HG03342 (cell line): ENCODE measurements around the gene CEMIP.

Experiments
- ATAC-seq: cut with Tn5 transposase; IDR thresholded peaks from one replicate; pipeline ENCODE4 v1.9.1; 2021; ENCODE audit warnings: mild to moderate bottlenecking, moderate library complexity; ENCODE audit not compliant: unreplicated experiment

Gene CEMIP

DNA sequence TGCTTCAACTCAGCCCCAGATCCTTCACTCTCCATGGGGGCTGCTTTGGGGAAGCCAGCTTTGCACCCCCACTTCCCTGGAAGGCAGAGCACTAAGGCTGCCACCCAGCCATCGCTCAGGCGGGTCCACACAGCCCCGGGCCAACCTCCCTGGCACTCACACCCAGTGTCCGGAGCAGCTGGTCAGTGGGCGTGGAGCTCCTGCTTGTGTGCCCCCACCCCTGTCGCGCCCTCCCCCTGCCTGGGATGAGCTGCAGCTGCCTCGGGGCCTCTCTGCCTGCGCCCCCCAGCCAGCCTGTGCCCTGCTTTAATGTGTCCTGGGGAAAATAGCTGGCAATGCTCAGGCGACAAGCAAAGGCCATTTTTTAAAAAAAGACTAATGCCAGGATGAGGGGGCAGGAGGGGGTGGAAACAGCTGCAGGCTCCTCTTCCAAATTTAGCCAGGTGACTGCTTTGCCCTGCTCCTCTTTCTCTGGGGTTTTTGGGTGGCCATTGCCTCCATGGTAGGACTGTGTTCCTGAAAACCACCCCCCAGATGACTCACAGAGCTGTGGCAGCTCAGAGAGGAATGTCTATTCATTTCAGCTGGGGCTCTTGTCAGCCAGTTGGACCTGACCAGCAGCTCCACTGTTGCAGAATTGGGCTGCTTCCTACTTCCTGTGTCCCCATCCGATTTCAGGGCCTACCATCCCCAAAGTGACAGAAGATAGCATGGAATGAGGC lies 65.0 kb downstream of the CEMIP start:
- ATAC-seq, result no peak

DNA sequence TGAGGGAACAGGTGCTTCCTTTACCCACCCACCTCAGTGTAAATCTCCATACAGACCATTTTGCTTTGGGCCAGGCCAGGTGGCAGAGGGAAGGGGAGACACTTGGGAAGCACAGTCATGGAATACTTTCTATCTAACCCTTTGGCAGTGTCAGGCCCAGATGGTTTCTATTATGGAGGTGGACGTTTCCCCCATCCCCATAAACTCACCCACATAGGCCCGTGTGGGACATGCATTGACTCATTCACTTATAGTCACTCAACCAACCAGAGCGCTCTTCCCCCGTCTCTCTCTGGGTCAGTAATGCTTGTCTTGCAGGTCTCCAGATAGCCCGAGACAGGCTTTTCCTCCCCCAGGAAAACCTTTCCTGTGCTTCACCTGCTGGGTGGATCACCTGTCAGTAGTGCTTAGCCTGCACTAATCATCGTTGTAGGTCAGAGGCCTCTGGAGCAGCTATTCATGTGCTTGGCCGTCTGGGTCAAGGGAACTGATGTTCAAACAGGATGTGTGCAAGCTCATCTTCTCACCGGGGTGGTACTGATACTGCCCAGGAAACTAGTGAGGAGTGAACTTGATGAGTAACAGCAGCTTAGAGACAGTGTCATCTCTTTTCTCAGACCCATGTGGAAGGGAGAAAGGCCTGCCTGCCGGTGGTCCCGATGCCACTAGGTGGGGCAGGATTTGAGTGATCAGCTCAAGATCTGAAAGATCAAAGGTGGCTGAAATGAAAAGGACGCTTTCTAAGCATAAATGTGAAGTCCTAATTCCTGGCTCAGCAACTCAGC lies 67.1 kb downstream of the CEMIP start:
- ATAC-seq, result no peak

DNA sequence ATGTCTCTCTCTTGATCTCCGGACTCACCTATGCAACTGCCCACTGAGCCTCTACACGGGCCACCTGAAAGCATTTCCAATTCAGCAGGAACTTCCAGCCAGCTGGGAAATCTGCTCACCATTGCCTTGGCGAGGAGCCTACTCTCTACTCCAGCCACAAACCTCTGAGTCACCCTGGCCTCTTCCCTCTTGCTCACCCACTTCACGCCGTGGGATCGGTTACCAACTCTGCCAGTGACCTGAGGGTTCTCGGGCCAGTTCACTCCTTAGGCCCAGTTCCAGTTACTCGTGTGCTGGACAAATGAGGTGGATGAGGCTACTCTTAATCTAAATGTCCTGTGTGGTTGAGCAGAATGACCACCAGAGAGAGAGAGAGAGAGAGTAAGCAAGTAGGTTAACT lies 70.1 kb downstream of the CEMIP start:
- ATAC-seq, result no peak

DNA sequence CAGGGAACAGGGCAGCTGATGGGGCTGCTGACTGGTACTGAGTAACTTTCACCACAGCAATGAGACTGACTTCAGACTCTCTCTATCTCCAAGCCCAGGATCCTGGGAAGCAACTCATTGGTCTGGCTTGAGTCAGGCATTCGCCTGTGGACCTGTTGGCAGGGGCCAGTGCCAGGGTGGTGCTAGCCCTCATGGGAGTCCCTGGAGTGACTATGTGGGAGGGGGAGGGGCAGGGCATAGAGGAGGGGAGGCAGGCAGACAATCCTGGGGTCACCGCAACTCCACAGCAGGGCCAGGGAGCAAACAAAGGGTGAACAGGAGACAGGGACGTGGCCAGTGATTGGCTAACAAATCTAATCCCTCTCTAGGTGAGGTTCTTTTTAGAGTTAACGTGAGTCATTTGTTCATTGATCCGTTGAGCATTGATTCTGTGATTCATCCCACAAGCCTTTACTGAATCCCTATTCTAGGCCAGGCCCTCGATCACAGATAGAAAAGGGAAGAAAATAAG lies 71.8 kb downstream of the CEMIP start:
- ATAC-seq, result no peak

DNA sequence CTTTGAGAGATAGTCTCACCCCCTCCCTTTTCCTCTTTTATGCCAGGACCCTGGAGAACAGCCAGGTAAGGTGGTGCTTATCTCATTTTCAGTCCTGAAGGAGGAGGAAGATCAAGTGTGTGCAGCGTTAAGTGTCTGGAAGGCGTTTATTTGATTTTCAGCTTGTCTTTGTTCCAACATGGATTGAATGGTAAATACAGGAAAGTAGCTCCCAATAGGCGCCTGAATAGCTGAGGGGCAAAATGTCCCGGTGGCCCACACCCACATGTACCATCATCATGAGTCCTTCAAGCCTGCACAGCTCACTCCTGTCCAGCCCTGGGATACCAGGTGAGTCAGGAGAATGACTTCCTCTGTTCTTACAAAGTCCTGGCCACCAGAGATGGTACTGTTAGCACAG lies 73.5 kb downstream of the CEMIP start:
- no peak for ATAC-seq

DNA sequence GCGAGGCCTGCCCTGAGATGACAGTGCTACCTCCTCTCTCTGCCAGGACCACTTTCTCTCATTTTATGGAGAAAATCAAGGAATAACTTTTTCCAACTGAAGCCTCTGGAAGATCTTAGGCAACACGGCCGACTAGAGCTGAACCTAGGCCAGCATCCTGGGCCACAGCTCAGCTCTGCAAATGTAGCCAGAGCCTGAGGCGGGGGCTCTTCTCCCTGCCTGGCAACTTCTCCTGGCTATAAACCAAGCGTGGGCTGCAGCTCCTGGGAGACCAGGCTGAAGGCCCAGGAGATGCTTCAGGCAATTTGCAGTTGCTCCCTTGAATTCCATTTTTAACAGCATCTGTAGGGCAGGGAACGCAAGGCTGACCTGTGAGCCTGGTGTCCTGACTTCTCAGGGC lies 74.9 kb downstream of the CEMIP start:
- no peak for ATAC-seq

DNA sequence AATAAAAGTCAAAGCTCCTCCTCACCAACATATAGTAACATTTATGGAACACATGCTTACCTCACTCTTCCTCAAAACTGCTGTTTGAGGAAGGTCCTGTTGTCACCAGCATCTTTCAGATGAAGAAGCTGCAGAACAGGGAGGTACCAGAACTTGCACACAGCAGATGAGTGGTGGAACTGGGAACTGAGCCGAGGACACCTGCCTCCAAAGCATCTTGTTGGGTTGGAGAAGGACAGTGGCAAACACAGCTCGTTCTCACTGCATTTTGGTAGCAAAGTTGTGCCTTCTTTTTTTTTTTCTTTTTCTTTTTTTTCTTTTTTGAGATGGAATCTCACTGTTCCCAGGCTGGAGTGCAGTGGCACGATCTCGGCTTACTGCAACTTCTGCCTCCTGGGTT lies 76.0 kb downstream of the CEMIP start:
- ATAC-seq, result no peak

GRCh38 chr15:80856400-80856799 lies 77.2 kb downstream of the CEMIP start:
- ATAC-seq, result no peak

DNA sequence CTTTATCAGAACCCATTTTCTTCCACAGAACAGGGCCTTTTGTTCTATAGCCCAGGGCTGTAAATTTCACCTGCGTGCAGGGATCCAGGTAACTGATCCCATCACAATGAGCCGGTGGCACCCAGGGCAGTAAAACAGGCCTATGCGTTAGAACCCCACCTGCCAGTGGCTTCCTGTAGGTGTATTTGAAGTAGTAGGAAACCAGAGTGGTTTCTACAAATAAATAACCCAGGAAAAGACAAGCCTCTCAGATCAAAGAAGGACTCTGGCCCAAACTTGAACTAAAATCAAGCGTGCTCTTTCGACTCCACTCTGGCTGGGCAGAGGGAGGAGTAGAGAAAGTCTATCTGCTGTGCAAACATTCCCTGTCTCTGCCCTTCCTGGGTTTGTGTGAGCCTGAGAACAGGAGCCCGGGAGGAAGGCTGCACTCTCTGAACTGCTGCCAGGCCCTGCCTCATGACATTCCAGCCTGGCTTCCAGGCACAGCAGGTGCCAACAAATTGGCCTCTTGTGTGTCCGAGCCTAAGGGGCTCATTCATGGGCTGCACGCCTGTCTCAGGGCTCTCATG lies 77.7 kb downstream of the CEMIP start:
- ATAC-seq, result no peak

GRCh38 chr15:80861731-80862170 lies 82.6 kb downstream of the CEMIP start:
- no peak for ATAC-seq

GRCh38 chr15:80864666-80865065 lies 85.5 kb downstream of the CEMIP start:
- ATAC-seq, result no peak

- ATAC-seq, result no peak
Observed at GRCh38 chr15:80866936-80867335, 87.8 kb downstream of the CEMIP start.

DNA sequence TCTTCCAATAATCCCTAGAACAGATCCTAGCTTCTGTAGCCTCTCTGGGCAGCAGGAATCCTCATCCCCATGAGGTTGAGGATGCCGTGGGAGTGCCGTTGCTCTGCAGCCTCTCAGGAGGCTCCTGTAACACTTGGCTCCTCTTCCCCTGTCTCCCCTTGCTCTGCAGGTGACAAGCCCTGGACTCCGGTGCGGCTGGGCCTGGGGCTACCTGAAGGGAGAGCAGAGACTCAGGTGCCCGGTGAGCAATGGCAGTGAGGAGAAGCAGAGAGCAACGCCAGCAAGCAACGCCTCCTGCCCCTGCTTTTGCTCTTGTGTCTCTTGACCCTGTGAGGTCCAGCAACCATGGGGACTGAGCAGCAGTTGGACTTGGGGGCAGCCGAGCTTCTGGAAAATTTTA lies 91.2 kb downstream of the CEMIP start:
- ATAC-seq, result no peak

GRCh38 chr15:80870893-80871292 lies 91.7 kb downstream of the CEMIP start:
- no peak for ATAC-seq

DNA sequence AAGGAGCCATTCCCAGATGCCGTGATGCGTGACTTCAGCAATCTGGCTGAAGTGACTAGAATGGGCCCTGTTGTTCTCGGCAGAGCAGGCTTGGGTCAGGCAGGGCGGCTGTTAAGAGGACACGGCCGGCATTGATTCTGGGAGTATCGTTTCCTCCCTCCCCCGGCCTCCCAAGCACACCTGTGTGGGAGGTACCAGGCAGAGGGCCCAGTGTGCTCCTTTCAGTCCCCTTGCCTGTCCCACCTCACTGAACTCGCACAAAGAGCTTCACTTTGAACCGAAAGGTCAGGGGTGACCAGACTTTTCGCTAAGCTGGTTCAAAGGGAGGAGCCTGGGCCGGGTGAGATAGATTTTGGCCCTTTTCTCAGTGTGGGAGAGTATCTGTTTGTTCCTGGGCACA lies 92.7 kb downstream of the CEMIP start:
- no peak for ATAC-seq

GRCh38 chr15:80873366-80873952 lies 94.3 kb downstream of the CEMIP start:
- no peak for ATAC-seq

- no peak for ATAC-seq
Observed at GRCh38 chr15:80875568-80876347, 96.6 kb downstream of the CEMIP start.

DNA sequence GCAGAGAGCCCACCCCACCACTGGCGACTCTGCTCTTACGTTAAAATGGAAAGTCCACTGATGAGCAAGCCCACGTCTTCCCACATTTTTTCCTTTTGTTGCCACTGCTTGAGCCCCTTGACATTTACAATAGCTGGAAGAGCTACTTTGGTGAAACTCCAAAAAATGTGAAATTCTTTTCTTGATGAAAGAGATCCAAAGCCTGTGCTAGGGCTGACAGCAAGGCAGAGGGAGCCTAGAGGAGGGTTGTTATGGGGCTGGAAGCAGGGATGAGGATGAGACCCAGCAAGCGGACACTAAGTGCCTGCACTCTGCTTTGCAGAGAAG lies 97.1 kb downstream of the CEMIP start:
- ATAC-seq, result no peak

DNA sequence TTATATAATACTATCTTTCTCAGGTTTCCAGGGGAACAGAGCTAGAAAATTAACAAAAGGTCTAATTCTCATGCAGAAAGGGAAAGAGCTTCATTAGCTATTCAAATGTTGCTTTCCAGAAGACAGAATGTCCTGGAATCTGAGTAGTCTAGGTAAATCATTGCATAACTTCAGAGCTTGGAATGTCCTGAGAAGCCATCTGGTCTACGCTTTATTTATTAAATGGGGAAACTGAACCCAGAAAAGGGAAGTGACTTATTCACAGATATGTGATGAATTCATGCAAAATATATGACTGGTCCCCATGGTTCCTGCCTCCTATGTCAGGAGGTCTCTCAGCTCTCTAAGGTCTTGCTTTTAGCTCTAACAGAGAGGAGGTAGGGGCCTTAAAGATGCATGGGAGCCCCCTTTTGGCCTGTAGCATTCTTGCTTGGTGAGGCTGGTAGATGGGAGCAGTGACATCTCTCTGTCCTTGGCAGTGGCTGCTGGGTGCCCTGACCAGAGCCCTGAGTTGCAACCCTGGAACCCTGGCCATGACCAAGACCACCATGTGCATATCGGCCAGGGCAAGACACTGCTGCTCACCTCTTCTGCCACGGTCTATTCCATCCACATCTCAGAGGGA lies 99.2 kb downstream of the CEMIP start:
- ATAC-seq, result no peak

GRCh38 chr15:80878867-80879250 lies 99.7 kb downstream of the CEMIP start:
- no peak for ATAC-seq
